HepG2 (cell line): ENCODE results near the gene SPON1. TPM values are rescaled to one million over a fixed set of nuclear protein-coding genes. Genes with fewer than 3 reads are reported as not detected.

Source experiments
- ATAC-seq: fragments of 200-7000 bp; cut with Tn5 transposase; 3 replicates; pipeline ENCODE4 v1.9.1; 2020; ENCODE audit warnings: mild to moderate bottlenecking, moderate library complexity
- BruUV-seq: library from RNA; stranded (reverse); fragments of 400-500 nt; replicated peaks from 2 replicates; lab custom pipeline; 2021; lab: Mats Ljungman, UMichigan
- CTCF ChIA-PET: fragments of 300-600 bp; formaldehyde crosslinking; extraction: SDS; loops from one replicate; lab custom pipeline; 2021; ENCODE audit warnings: low total read pairs, inconsistent platforms, low intra/inter-chr PET ratio; lab: Yijun Ruan, JAX
- POLR2A ChIA-PET: fragments of 350-600 bp; sonication (Branson Sonifier 250); formaldehyde crosslinking; loops from one replicate; lab custom pipeline; 2020; ENCODE audit warnings: antibody characterized with exemption, inconsistent platforms; lab: Yijun Ruan, JAX
- DNase-seq: peaks from one replicate; pipeline ENCODE4 v3.0.0-alpha.2; 2015; ENCODE audit warnings: low spot score
- FAIRE-seq: peaks from 3 replicates; lab custom pipeline; 2011; peaks lifted over from hg19 to GRCh38; lab: Jason Lieb, UNC
- H2AFZ ChIP-seq: one replicate; pipeline ENCODE4 v1.6.1; 2011; ENCODE audit warnings: low read length, inconsistent platforms
- H3K27ac ChIP-seq: fragments of 300-600 bp; 3 replicates; pipeline ENCODE4 v1.8.0; 2011; ENCODE audit warnings: mixed run types, mild to moderate bottlenecking, mixed read lengths, low read length, inconsistent platforms; ENCODE audit not compliant: insufficient read depth; ENCODE audit errors: extremely low read length
- H3K27me3 ChIP-seq, 2 experiments: fragments of 200-600 bp in 1 of 2; 2 replicates in 1 of 2; 3 replicates in 1 of 2; pipeline versions ENCODE4 v1.6.0 to v1.8.0; 2011; ENCODE audit warnings: low read length in 2 of 2, mild to moderate bottlenecking in 2 of 2, moderate library complexity in 2 of 2, inconsistent platforms in 1 of 2; ENCODE audit not compliant: insufficient read depth in 2 of 2, control insufficient read depth in 1 of 2
- H3K36me3 ChIP-seq, 2 experiments: fragments of 200-600 bp in 1 of 2; replicated peaks in 1 of 2; 2 replicates in 1 of 2; 3 replicates in 1 of 2; pipeline versions ENCODE4 v1.5.1 to v1.8.0; 2011; ENCODE audit warnings: low read length in 2 of 2, inconsistent platforms in 1 of 2; ENCODE audit not compliant: insufficient read depth in 2 of 2, control insufficient read depth in 1 of 2
- H3K4me1 ChIP-seq: 2 replicates; pipeline ENCODE4 v1.5.1; 2012; ENCODE audit warnings: low read length, inconsistent platforms; ENCODE audit not compliant: insufficient read depth
- H3K4me2 ChIP-seq: 2 replicates; pipeline ENCODE4 v1.6.0; 2011; ENCODE audit warnings: low read depth, low read length, inconsistent platforms
- H3K4me3 ChIP-seq, 3 experiments: fragments of 200-600 bp in 1 of 3; sonication (generic), shearing (Covaris generic) in 1 of 3; replicated peaks in 1 of 3; 2 replicates each; pipeline ENCODE4 v1.5.1; 2011 to 2016; ENCODE audit warnings: low read length in 3 of 3, inconsistent platforms in 2 of 3, low read depth in 2 of 3, mild to moderate bottlenecking in 2 of 3, control low read depth in 1 of 3, mixed read lengths in 1 of 3; ENCODE audit not compliant: insufficient read depth in 1 of 3
- H3K79me2 ChIP-seq: one replicate; pipeline ENCODE4 v1.6.1; 2011; ENCODE audit warnings: low read length, inconsistent platforms; ENCODE audit not compliant: insufficient read depth
- H3K9ac ChIP-seq: 2 replicates; pipeline ENCODE4 v1.6.0; 2011; ENCODE audit warnings: mild to moderate bottlenecking, low read depth, low read length, inconsistent platforms; ENCODE audit not compliant: insufficient read depth
- H3K9me3 ChIP-seq: 2 replicates; pipeline ENCODE4 v1.5.1; 2012; ENCODE audit warnings: mild to moderate bottlenecking, low read length
- H4K20me1 ChIP-seq: 2 replicates; pipeline ENCODE4 v1.6.0; 2011; ENCODE audit warnings: inconsistent platforms, mild to moderate bottlenecking, low read length, moderate library complexity; ENCODE audit not compliant: insufficient read depth
- ARNT2 ChIP-seq: sonication (generic); formaldehyde crosslinking; IDR thresholded peaks from 2 replicates; pipeline ENCODE4 v1.8.0; 2022; ENCODE audit warnings: mild to moderate bottlenecking, low read depth, missing genetic modification reagents, moderate library complexity
- ATF7-NPFF ChIP-seq: sonication (generic); formaldehyde crosslinking; IDR thresholded peaks from 2 replicates; pipeline ENCODE4 v1.8.1; 2023; ENCODE audit warnings: mild to moderate bottlenecking, low read depth, missing genetic modification reagents, moderate library complexity
- CCAR2 ChIP-seq: fragments of 200-400 bp; formaldehyde crosslinking; optimal IDR thresholded peaks from 2 replicates; pipeline ENCODE3; 2018; ENCODE audit warnings: low read depth, mild to moderate bottlenecking, low read length, moderate library complexity
- FOXP1 ChIP-seq, 2 experiments: fragments of 450-650 bp in 1 of 2; IDR thresholded peaks; 2 replicates each; pipeline ENCODE4 v1.6.1; 2017 to 2018; ENCODE audit warnings: antibody characterized with exemption in 1 of 2
- NFKB2 ChIP-seq: sonication (generic); formaldehyde crosslinking; IDR thresholded peaks from 2 replicates; pipeline ENCODE4 v1.4.0; 2020; ENCODE audit warnings: missing genetic modification reagents, borderline replicate concordance
- NR1H2 ChIP-seq: sonication (generic); formaldehyde crosslinking; IDR thresholded peaks from 2 replicates; pipeline ENCODE4 v1.8.1; 2022; ENCODE audit warnings: low read depth, missing genetic modification reagents, borderline replicate concordance
- PLRG1 ChIP-seq: fragments of 450-650 bp; conservative IDR thresholded peaks from 2 replicates; pipeline ENCODE4 v1.6.1; 2016
- PLSCR1 ChIP-seq: sonication (generic); formaldehyde crosslinking; IDR thresholded peaks from 2 replicates; pipeline ENCODE4 v1.5.0; 2020; ENCODE audit warnings: missing genetic modification reagents, mild to moderate bottlenecking, borderline replicate concordance
- RNF2 ChIP-seq: fragments of 450-650 bp; conservative IDR thresholded peaks from 2 replicates; pipeline ENCODE4 v1.6.1; 2016; ENCODE audit warnings: low read depth
- TIGD3 ChIP-seq: sonication (generic); formaldehyde crosslinking; IDR thresholded peaks from 2 replicates; pipeline ENCODE4 v1.5.1; 2020; ENCODE audit warnings: mild to moderate bottlenecking, missing genetic modification reagents, borderline replicate concordance
- WIZ ChIP-seq: sonication (generic); formaldehyde crosslinking; IDR thresholded peaks from 2 replicates; pipeline ENCODE4 v1.5.1; 2020; ENCODE audit warnings: mild to moderate bottlenecking, missing genetic modification reagents
- ZBTB34 ChIP-seq: sonication (generic); formaldehyde crosslinking; IDR thresholded peaks from 2 replicates; pipeline ENCODE4 v1.8.0; 2022; ENCODE audit warnings: mild to moderate bottlenecking, missing genetic modification reagents
- ZFY ChIP-seq: sonication (generic); formaldehyde crosslinking; IDR thresholded peaks from 2 replicates; pipeline ENCODE4 v1.4.0; 2020; ENCODE audit warnings: missing genetic modification reagents
- WGBS: methylation state at CpG from one replicate; pipeline ENCODE4 v1.1.6; 2017; ENCODE audit warnings: low lambda C conversion rate; 5-methylcytosine and 5-hydroxymethylcytosine counted together
- in situ Hi-C: cut with HindIII; loops from 2 replicates; pipeline ENCODE4 v1.10.0; 2017; ENCODE audit warnings: low pct_unique_long_range_greater_than_20kb; ENCODE audit not compliant: extremely low pct_ligation_motif_present
- intact Hi-C: fragments of 100-400 bp; cut with micrococcal nuclease; formaldehyde crosslinking; loops from one replicate; pipeline ENCODE4 v1.10.0; 2022; ENCODE audit not compliant: unreplicated experiment
- polyA plus RNA-seq, 8 experiments: library from polyadenylated mRNA; depleted of rRNA in 3 of 8; stranded (reverse) in 7 of 8; unstranded in 1 of 8; fragments of >200 nt; fragmentation: Illumina TruSeq in 4 of 8; extraction: Trizol in 4 of 8; gene quantifications; 2 replicates each; pipeline versions ENCODE4 v1.2.1 to v1.2.3, GENCODE V29; 2011 to 2016; ENCODE audit warnings: low read depth in 4 of 8, missing spikeins in 1 of 8, mixed read lengths in 1 of 8; ENCODE audit not compliant: insufficient read depth in 1 of 8
- total RNA-seq, 5 experiments: library from RNA; depleted of rRNA; stranded (reverse); fragments of >200 nt; fragmentation: Illumina TruSeq; extraction: Trizol; gene quantifications; 2 replicates each; pipeline ENCODE4 v1.2.3, GENCODE V29; 2016; ENCODE audit warnings: low read depth in 1 of 5

The SPON1 gene
- total and polyA plus RNA-seq, 2 of the 13 experiments (the other 11 are each of a cell fraction or from before 2014, with no cell fraction given), result not detected

- ATAC-seq (no peak), FAIRE-seq (no peak), DNase-seq (no peak)
- Histone ChIP-seq H2AFZ (no peak overlapping the region), H3K9me3 (peaks cover 12% of the 10 kb centered on the region), H4K20me1 (no peaks in the 10 kb centered on the region), H3K79me2 (no peaks in the 10 kb centered on the region), H3K27me3 (no peaks in the 10 kb centered on the region), H3K9ac (no peak overlapping the region), H3K36me3 (no peaks in the 10 kb centered on the region), H3K4me2 (no peak overlapping the region), H3K4me3 (no peak overlapping the region), H3K27ac (no peak overlapping the region), H3K4me1 (no peaks in the 10 kb centered on the region)
- TF ChIP-seq CCAR2 (no peak), WIZ (no peak), ATF7-NPFF (CRISPR knock-in tag) (no peak), ZBTB34 (no peak), PLRG1 (no peak), ARNT2 (no peak), NR1H2 (CRISPR knock-in tag) (no peak), TIGD3 (CRISPR knock-in tag) (no peak), PLSCR1 (CRISPR knock-in tag) (no peak), RNF2 (no peak), NFKB2 (CRISPR knock-in tag) (no peak), ZFY (CRISPR knock-in tag) (no peak), FOXP1 (IDR thresholded peaks at IDR 0.05) (no peak), FOXP1 (CRISPR knock-in tag; IDR thresholded peaks at IDR 0.05) (no peak)
- intact Hi-C loops (no loop called here), in situ Hi-C loops (no loop called here)
- no TSS peak for BruUV-seq
- ChIA-PET CTCF (no interaction called here), POLR2A (no interaction called here)
- 0% methylated on average over 1 of the region's 1 CpG for WGBS
These were observed 195.9 kb downstream of the SPON1 start for GRCh38 chr11:14158393-14158792.
